Measurements from ENCODE around the gene FRMPD1.

GRCh38 chr9:37653385-37653784, 2.6 kb downstream of the FRMPD1 start:
- TF ChIP-seq CTCF (IDR thresholded peaks at IDR 0.05): no peak
- no peak for TF ChIP-seq POLR2A (IDR thresholded peaks at IDR 0.05)
